ENCODE measurements around the gene FNIP1. TPM values are rescaled to one million over a fixed set of nuclear protein-coding genes. Genes with fewer than 3 reads are reported as not detected.

Gene FNIP1
- total and polyA plus RNA-seq, 2 of the 13 experiments (the other 11 are each of a cell fraction or from before 2014, with no cell fraction given): 10.9 to 29.3 TPM

DNA sequence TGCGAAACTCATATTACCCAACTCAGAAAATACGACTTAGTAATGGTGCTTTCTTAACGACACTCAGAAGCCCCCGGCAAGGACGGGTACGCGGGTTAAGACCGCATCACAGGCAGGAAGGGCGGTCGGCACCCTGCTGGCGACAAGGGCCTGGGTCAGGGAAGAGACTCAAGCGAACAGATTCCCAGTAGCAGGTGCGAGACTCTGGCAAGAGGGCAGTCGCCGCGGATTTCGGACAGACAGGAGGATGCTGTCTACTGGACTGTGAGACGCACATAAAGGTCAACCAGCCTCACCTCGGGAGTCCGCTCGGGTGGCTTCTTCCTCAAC lies 162.2 kb downstream of the FNIP1 start (continued):
- TF ChIP-seq TRIM24 (CRISPR knock-in tag; IDR thresholded peaks at IDR 0.05) (no peak), ZNF343 (CRISPR knock-in tag; IDR thresholded peaks at IDR 0.05) (peak; percentile 76; the same call in 1 of the 2 replicates), ZNF879 (CRISPR knock-in tag; IDR thresholded peaks at IDR 0.05) (no peak), ZNF776 (CRISPR knock-in tag; IDR thresholded peaks at IDR 0.05) (no peak), HOXA7 (CRISPR knock-in tag; IDR thresholded peaks at IDR 0.05) (no peak), ZNF296 (CRISPR knock-in tag; conservative IDR thresholded peaks at IDR 0.05) (peak; percentile 76; the same call in 1 of the 2 replicates)
- TF ChIP-seq, protein P1, sequence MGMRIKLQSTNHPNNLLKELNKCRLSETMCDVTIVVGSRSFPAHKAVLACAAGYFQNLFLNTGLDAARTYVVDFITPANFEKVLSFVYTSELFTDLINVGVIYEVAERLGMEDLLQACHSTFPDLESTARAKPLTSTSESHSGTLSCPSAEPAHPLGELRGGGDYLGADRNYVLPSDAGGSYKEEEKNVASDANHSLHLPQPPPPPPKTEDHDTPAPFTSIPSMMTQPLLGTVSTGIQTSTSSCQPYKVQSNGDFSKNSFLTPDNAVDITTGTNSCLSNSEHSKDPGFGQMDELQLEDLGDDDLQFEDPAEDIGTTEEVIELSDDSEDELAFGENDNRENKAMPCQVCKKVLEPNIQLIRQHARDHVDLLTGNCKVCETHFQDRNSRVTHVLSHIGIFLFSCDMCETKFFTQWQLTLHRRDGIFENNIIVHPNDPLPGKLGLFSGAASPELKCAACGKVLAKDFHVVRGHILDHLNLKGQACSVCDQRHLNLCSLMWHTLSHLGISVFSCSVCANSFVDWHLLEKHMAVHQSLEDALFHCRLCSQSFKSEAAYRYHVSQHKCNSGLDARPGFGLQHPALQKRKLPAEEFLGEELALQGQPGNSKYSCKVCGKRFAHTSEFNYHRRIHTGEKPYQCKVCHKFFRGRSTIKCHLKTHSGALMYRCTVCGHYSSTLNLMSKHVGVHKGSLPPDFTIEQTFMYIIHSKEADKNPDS (CRISPR knock-in tag; IDR thresholded peaks at IDR 0.05): no peak
- TF ChIP-seq, protein P2, sequence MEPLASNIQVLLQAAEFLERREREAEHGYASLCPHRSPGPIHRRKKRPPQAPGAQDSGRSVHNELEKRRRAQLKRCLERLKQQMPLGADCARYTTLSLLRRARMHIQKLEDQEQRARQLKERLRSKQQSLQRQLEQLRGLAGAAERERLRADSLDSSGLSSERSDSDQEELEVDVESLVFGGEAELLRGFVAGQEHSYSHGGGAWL (CRISPR knock-in tag; IDR thresholded peaks at IDR 0.05): no peak; the same call in 1 of the 2 replicates
- TF ChIP-seq, protein P3, sequence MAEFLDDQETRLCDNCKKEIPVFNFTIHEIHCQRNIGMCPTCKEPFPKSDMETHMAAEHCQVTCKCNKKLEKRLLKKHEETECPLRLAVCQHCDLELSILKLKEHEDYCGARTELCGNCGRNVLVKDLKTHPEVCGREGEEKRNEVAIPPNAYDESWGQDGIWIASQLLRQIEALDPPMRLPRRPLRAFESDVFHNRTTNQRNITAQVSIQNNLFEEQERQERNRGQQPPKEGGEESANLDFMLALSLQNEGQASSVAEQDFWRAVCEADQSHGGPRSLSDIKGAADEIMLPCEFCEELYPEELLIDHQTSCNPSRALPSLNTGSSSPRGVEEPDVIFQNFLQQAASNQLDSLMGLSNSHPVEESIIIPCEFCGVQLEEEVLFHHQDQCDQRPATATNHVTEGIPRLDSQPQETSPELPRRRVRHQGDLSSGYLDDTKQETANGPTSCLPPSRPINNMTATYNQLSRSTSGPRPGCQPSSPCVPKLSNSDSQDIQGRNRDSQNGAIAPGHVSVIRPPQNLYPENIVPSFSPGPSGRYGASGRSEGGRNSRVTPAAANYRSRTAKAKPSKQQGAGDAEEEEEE (CRISPR knock-in tag; IDR thresholded peaks at IDR 0.05; ENCODE audit: borderline replicate concordance): 0 out of 2 replicates have a peak, but pooled peaks have one; percentile 62

DNA sequence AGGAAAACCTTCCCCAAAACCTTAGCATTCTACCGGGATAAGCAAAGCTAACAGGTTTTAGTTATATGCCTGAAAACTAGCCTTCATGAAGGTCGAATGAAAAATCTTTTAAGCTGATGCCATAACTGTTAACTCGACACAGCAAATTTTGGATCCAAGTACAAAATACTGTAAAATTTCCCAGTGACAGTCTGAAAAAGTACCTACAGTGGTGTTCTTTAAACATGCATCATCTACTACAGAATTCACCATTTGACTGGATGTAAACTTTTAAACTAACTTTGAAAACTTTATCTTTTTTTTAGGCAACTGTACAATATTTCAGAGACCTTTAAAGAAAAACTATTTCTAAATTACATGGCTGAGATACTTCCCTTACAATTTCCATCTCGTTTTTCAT lies 162.6 kb downstream of the FNIP1 start:
- Histone ChIP-seq H3K4me2 (ENCODE audit: low read depth, low read length) (peak overlapping the region; percentile 83), H3K9me3 (ENCODE audit: low read length) (no peaks in the 10 kb centered on the region), H3K4me1 (ENCODE audit: insufficient read depth, low read length) (peaks cover 52% of the 10 kb centered on the region), H4K20me1 (ENCODE audit: insufficient read depth, low read length) (peaks cover 13% of the 10 kb centered on the region), H3K27ac (ENCODE audit: extremely low read length, insufficient read depth, low read length) (peak overlapping the region; percentile 94), H3K4me3 (replicated peaks in 1 of 3; ENCODE audit: insufficient read depth in 1 of 3, low read depth in 2 of 3, low read length in 3 of 3) (peak overlapping the region; percentile 77 to 99 (median 92)), H3K36me3 (replicated peaks in 1 of 2; ENCODE audit: control insufficient read depth in 1 of 2, insufficient read depth in 2 of 2, low read length in 2 of 2) (no peaks in the 10 kb centered on the region), H3K27me3 (ENCODE audit: control insufficient read depth in 1 of 2, insufficient read depth in 2 of 2, low read length in 2 of 2) (no peaks in the 10 kb centered on the region; a peak in 1 of 5 replicates), H3K9ac (ENCODE audit: insufficient read depth, low read depth, low read length) (peak overlapping the region; percentile 97), H2AFZ (ENCODE audit: low read length) (no peak overlapping the region), H3K79me2 (ENCODE audit: insufficient read depth, low read length) (peaks cover 57% of the 10 kb centered on the region)
- POLR2A ChIA-PET: interaction anchor here (1.2 to 3.0 kb wide), 2 partner anchors 25 to 374 kb away, joined by 3 to 31 read pairs; no protein-coding TSS in a partner anchor
- WGBS (ENCODE audit: low lambda C conversion rate): 0% methylated on average over 4 of the region's 4 CpGs
- FAIRE-seq (no peak), DNase-seq (ENCODE audit: low spot score) (no peak), ATAC-seq (no peak)
- no TSS peak for BruUV-seq (replicated peaks)
- CTCF ChIA-PET (ENCODE audit: low intra/inter-chr PET ratio, low total read pairs): no interaction called here
- intact Hi-C loops (cut with micrococcal nuclease; ENCODE audit: unreplicated experiment) (loop anchor here (1.0 kb wide), 1 partner anchor 24 kb away; no protein-coding TSS in a partner anchor), in situ Hi-C loops (cut with HindIII; ENCODE audit: extremely low pct_ligation_motif_present, low pct_unique_long_range_greater_than_20kb) (no loop called here)
- TF ChIP-seq, protein P4, sequence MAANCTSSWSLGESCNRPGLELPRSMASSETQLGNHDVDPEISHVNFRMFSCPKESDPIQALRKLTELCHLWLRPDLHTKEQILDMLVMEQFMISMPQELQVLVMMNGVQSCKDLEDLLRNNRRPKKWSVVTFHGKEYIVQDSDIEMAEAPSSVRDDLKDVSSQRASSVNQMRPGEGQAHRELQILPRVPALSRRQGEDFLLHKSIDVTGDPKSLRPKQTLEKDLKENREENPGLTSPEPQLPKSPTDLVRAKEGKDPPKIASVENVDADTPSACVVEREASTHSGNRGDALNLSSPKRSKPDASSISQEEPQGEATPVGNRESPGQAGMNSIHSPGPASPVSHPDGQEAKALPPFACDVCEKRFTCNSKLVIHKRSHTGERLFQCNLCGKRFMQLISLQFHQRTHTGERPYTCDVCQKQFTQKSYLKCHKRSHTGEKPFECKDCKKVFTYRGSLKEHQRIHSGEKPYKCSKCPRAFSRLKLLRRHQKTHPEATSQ (CRISPR knock-in tag; IDR thresholded peaks at IDR 0.05; ENCODE audit: borderline replicate concordance): 0 out of 2 replicates have a peak, but pooled peaks have one; percentile 3
- TF ChIP-seq NPAS2 (CRISPR knock-in tag; IDR thresholded peaks at IDR 0.05; ENCODE audit: borderline replicate concordance) (no peak), KDM5A (IDR thresholded peaks at IDR 0.05; ENCODE audit: borderline replicate concordance, low read length) (0 out of 2 replicates have a peak, but pooled peaks have one; percentile 45), MAF1 (CRISPR knock-in tag; IDR thresholded peaks at IDR 0.05; ENCODE audit: borderline replicate concordance) (0 out of 2 replicates have a peak, but pooled peaks have one; percentile 17), RARA (CRISPR knock-in tag; IDR thresholded peaks at IDR 0.05) (no peak)

Measured in HepG2 (cell line).